K562 (cell line): Measurements from ENCODE around the gene TP63. TPM values are rescaled to one million over a fixed set of nuclear protein-coding genes. Genes with fewer than 3 reads are reported as not detected.

Source experiments
- ATAC-seq: fragments of 200-7000 bp; cut with Tn5 transposase; 3 replicates; pipeline ENCODE4 v1.9.1; 2020; ENCODE audit warnings: moderate library complexity
- BruUV-seq: library from RNA; stranded (reverse); fragments of 400-500 nt; replicated peaks from 2 replicates; lab custom pipeline; 2021; lab: Mats Ljungman, UMichigan
- CTCF ChIA-PET: fragments of 300-600 bp; formaldehyde crosslinking; extraction: SDS; loops from one replicate; lab custom pipeline; 2021; ENCODE audit warnings: low intra/inter-chr PET ratio; lab: Yijun Ruan, JAX
- POLR2A ChIA-PET: fragments of 300-600, 350-650 bp; sonication (Branson Sonifier 250); formaldehyde crosslinking; extraction: SDS; loops from one replicate; lab custom pipeline; 2021; ENCODE audit warnings: antibody characterized with exemption, inconsistent platforms; lab: Yijun Ruan, JAX
- DNase-seq, 4 experiments: peaks; one replicate each; pipeline versions ENCODE4 v3.0.0 to v3.0.0-alpha.2; 2011 to 2018; ENCODE audit warnings: low spot score in 3 of 4, mixed read lengths in 3 of 4; ENCODE audit errors: extremely low read depth in 1 of 4
- FAIRE-seq: peaks from 2 replicates; lab custom pipeline; 2011; peaks lifted over from hg19 to GRCh38; lab: Jason Lieb, UNC
- H2AFZ ChIP-seq: 2 replicates; pipeline ENCODE4 v1.6.0; 2011; ENCODE audit warnings: low read depth, low read length, control low read depth, inconsistent platforms
- H3K27ac ChIP-seq: fragments of 200-600 bp; 3 replicates; pipeline ENCODE4 v1.8.0; 2011; ENCODE audit warnings: low read depth, mild to moderate bottlenecking, control low read depth, inconsistent platforms, low read length, moderate library complexity, mixed read lengths; ENCODE audit errors: extremely low read depth
- H3K27me3 ChIP-seq, 2 experiments: fragments of 300-600 bp in 1 of 2; 2 replicates in 1 of 2; 3 replicates in 1 of 2; pipeline versions ENCODE4 v1.6.0 to v1.8.0; 2011; ENCODE audit warnings: inconsistent platforms in 2 of 2, low read length in 2 of 2, mild to moderate bottlenecking in 1 of 2, mixed read lengths in 1 of 2, moderate library complexity in 1 of 2; ENCODE audit not compliant: control insufficient read depth in 2 of 2, insufficient read depth in 2 of 2
- H3K36me3 ChIP-seq: fragments of 300-600 bp; 3 replicates; pipeline ENCODE4 v1.8.0; 2011; ENCODE audit warnings: mild to moderate bottlenecking, low read length, inconsistent platforms; ENCODE audit not compliant: control insufficient read depth, insufficient read depth
- H3K4me1 ChIP-seq, 2 experiments: fragments of 200-600 bp in 1 of 2; replicated peaks in 1 of 2; 2 replicates in 1 of 2; 3 replicates in 1 of 2; pipeline versions ENCODE4 v1.5.1 to v1.8.0; 2011; ENCODE audit warnings: inconsistent platforms in 2 of 2, low read length in 2 of 2, mild to moderate bottlenecking in 1 of 2, mixed read lengths in 1 of 2, moderate library complexity in 1 of 2; ENCODE audit not compliant: control insufficient read depth in 2 of 2, insufficient read depth in 2 of 2
- H3K4me2 ChIP-seq: 2 replicates; pipeline ENCODE4 v1.6.1; 2011; ENCODE audit warnings: low read length, control low read depth, inconsistent platforms, mixed read lengths; ENCODE audit not compliant: insufficient read depth
- H3K4me3 ChIP-seq: fragments of 200-600 bp; sonication (generic), shearing (Covaris generic); 2 replicates; pipeline ENCODE4 v1.5.1; 2016; ENCODE audit warnings: control low read depth, inconsistent platforms
- H3K79me2 ChIP-seq: fragments of 200-600 bp; 3 replicates; pipeline ENCODE4 v1.8.0; 2011; ENCODE audit warnings: low read length, inconsistent platforms; ENCODE audit not compliant: control insufficient read depth, insufficient read depth
- H3K9ac ChIP-seq, 2 experiments: 2 replicates each; pipeline versions ENCODE4 v1.6.0 to v1.6.1; 2011; ENCODE audit warnings: low read depth in 2 of 2, low read length in 2 of 2, control low read depth in 1 of 2, inconsistent platforms in 1 of 2, mild to moderate bottlenecking in 1 of 2, mixed read lengths in 1 of 2; ENCODE audit not compliant: insufficient read depth in 1 of 2
- H3K9me1 ChIP-seq: one replicate; pipeline ENCODE4 v1.6.0; 2011; ENCODE audit warnings: inconsistent platforms, mild to moderate bottlenecking, low read length, moderate library complexity; ENCODE audit not compliant: control insufficient read depth, insufficient read depth
- H3K9me3 ChIP-seq: replicated peaks from 2 replicates; pipeline ENCODE4 v1.5.1; 2011; ENCODE audit warnings: low read depth, low read length, inconsistent platforms; ENCODE audit not compliant: control insufficient read depth, insufficient read depth
- H4K20me1 ChIP-seq: replicated peaks from 2 replicates; pipeline ENCODE4 v1.6.1; 2011; ENCODE audit warnings: low read length, inconsistent platforms, mixed read lengths; ENCODE audit not compliant: control insufficient read depth, insufficient read depth
- GATA2 ChIP-seq: sonication (generic); formaldehyde crosslinking; IDR thresholded peaks from 2 replicates; pipeline ENCODE4 v1.4.0; 2020; ENCODE audit warnings: mild to moderate bottlenecking, missing genetic modification reagents
- HLTF ChIP-seq: fragments of 450-650 bp; IDR thresholded peaks from 2 replicates; pipeline ENCODE4 v1.6.1; 2016
- RBM17 ChIP-seq: fragments of 200-400 bp; formaldehyde crosslinking; IDR thresholded peaks from 2 replicates; pipeline ENCODE4 v1.6.1; 2017; ENCODE audit warnings: low read depth, mild to moderate bottlenecking, low read length, borderline replicate concordance
- RBM25 ChIP-seq: fragments of 200-400 bp; formaldehyde crosslinking; IDR thresholded peaks from 2 replicates; pipeline ENCODE4 v1.6.1; 2018; ENCODE audit warnings: low read length, low read depth, moderate library complexity; ENCODE audit not compliant: severe bottlenecking
- SMAD1 ChIP-seq: fragments of 150-350 bp; IDR thresholded peaks from 2 replicates; pipeline ENCODE4 v1.6.1; 2014; ENCODE audit warnings: low read length, low read depth; ENCODE audit not compliant: partially characterized antibody
- SMARCA4 ChIP-seq: fragments of 450-650 bp; IDR thresholded peaks from 2 replicates; pipeline ENCODE4 v1.6.1; 2016
- TCF3 ChIP-seq: sonication (generic); formaldehyde crosslinking; IDR thresholded peaks from 2 replicates; pipeline ENCODE4 v1.4.0; 2020; ENCODE audit warnings: mild to moderate bottlenecking, missing genetic modification reagents
- U2AF1 ChIP-seq: fragments of 200-400 bp; formaldehyde crosslinking; optimal IDR thresholded peaks from 2 replicates; pipeline ENCODE3; 2017; ENCODE audit warnings: mild to moderate bottlenecking, low read depth, low read length, moderate library complexity
- ZBTB26 ChIP-seq: fragments of 450-650 bp; formaldehyde crosslinking; IDR thresholded peaks from 2 replicates; pipeline ENCODE4 v1.4.0; 2022; ENCODE audit warnings: missing genetic modification characterization
- ZC3H8 ChIP-seq: fragments of 450-650 bp; IDR thresholded peaks from 2 replicates; pipeline ENCODE4 v1.6.1; 2017
- ZNF384 ChIP-seq: IDR thresholded peaks from 2 replicates; pipeline ENCODE4 v1.6.1; 2012; ENCODE audit warnings: low read depth, low read length, improper control_type of control experiment
- ZNF395 ChIP-seq: fragments of 200-800 bp; sonication (Bioruptor generic); IDR thresholded peaks from 2 replicates; pipeline ENCODE4 v1.6.1; 2017; ENCODE audit warnings: missing genetic modification characterization, missing compliant biosample characterization
- WGBS: fragments of 100-300 bp; shearing (Covaris generic); methylation state at CpG from one replicate; pipeline ENCODE4 v1.1.6; 2016; ENCODE audit warnings: low coverage, mixed read lengths; ENCODE audit not compliant: insufficient coverage; ENCODE audit errors: missing lambda C conversion rate; 5-methylcytosine and 5-hydroxymethylcytosine counted together
- in situ Hi-C: fragments of 300-500 bp; cut with MboI; formaldehyde crosslinking; loops from 4 replicates; pipeline ENCODE4 v1.15.0; 2018; ENCODE audit warnings: inconsistent platforms, mixed read lengths
- intact Hi-C: fragments of 100-400 bp; cut with micrococcal nuclease; formaldehyde crosslinking; loops from 2 replicates; pipeline ENCODE4 v1.14.2; 2022
- polyA plus RNA-seq, 8 experiments: library from polyadenylated mRNA; depleted of rRNA in 4 of 8; stranded (reverse) in 5 of 8; unstranded in 3 of 8; fragments of >200 nt; fragmentation: Nextera tagmentation in 2 of 8; fragmentation: Illumina TruSeq in 1 of 8; extraction: Ambion mirVana in 2 of 8; extraction: Trizol in 1 of 8; gene quantifications; 2 replicates each; pipeline versions ENCODE4 v1.2.1 to v1.2.3, GENCODE V29; 2011 to 2014; ENCODE audit warnings: inconsistent platforms in 1 of 8, missing spikeins in 1 of 8
- total RNA-seq, 7 experiments: library from RNA; depleted of rRNA in 6 of 7; stranded (reverse); fragments of >200 nt in 6 of 7; fragmentation: Illumina TruSeq in 2 of 7; extraction: Trizol in 2 of 7; gene quantifications; 2 replicates each; pipeline versions ENCODE4 v1.2.1 to v1.2.3, GENCODE V29; 2011 to 2021; ENCODE audit warnings: low replicate concordance in 1 of 7
- TF ChIP-seq, protein P1 (sequence below), 2 experiments: fragments of 450-650 bp in 1 of 2; sonication (generic) in 1 of 2; formaldehyde crosslinking in 1 of 2; IDR thresholded peaks in 1 of 2; conservative IDR thresholded peaks in 1 of 2; 2 replicates each; pipeline versions ENCODE4 v1.6.1 to v1.8.1; 2016 to 2023; ENCODE audit warnings: mild to moderate bottlenecking in 2 of 2, moderate library complexity in 2 of 2, inconsistent platforms in 1 of 2, missing genetic modification reagents in 1 of 2

Gene TP63
- total and polyA plus RNA-seq, 9 of the 15 experiments (the other 6 are each of a cell fraction or from before 2014, with no cell fraction given): 0.32 to 1.4 (median 0.50) TPM

GRCh38 chr3:189812806-189813465 lies 181.7 kb downstream of the TP63 start (continued):
- TF ChIP-seq ZBTB26 (CRISPR knock-in tag) (no peak), ZNF384 (no peak), RBM25 (no peak), ZC3H8 (no peak), RBM17 (no peak), GATA2 (CRISPR knock-in tag) (no peak), U2AF1 (no peak)

DNA sequence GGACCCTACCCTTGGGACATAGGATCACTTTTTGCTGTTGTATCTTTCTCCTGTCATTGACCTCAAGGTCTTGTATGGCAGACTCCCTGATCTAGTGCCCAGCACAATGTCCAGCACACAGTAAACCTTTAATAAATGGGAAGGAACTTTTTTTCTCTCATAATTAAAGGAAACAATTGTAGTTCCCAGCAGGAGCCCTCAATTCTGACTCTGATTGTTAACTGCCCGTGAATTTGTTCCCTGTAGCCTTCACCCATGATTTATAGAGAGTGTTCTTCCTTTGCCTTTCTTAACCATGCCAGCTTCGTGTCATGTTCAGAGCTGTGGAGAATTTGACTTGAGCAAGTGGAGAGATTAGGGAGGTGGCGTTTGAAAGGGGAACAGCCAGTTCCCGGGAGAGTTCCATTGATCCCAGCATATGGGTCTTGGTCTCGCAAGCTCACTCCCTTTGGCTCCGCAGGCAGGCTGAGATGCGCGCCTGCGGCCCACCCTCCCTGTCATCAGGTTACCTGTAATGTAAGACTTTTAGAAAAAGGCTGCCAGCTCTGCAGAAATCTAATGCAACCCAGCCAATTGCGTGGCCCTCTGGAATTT lies 182.6 kb downstream of the TP63 start:
- no peak overlapping the region for H3K4me3 ChIP-seq
- H4K20me1 ChIP-seq: no peaks in the 10 kb centered on the region
- H3K36me3 ChIP-seq: no peaks in the 10 kb centered on the region
- H3K27ac ChIP-seq: no peak overlapping the region
- H3K9me1 ChIP-seq: no peaks in the 10 kb centered on the region
- H3K4me1 ChIP-seq: no peaks in the 10 kb centered on the region
- ATAC-seq: no peak
- ChIA-PET POLR2A (no interaction called here), CTCF (no interaction called here)
- no peak overlapping the region for H3K9ac ChIP-seq
- WGBS: under 1% methylated on average over 10 of the region's 10 CpGs
- no peaks in the 10 kb centered on the region for H3K9me3 ChIP-seq
- H3K79me2 ChIP-seq: no peaks in the 10 kb centered on the region
- H2AFZ ChIP-seq: no peak overlapping the region
- intact Hi-C loops (no loop called here), in situ Hi-C loops (no loop called here)
- FAIRE-seq: no peak
- no peak overlapping the region for H3K4me2 ChIP-seq
- BruUV-seq: no TSS peak
- no peaks in the 10 kb centered on the region for H3K27me3 ChIP-seq
- no peak for DNase-seq
- no peak for TF ChIP-seq SMARCA4
- TF ChIP-seq SMAD1: no peak
- no peak for TF ChIP-seq TCF3 (CRISPR knock-in tag)
- TF ChIP-seq, protein P1, sequence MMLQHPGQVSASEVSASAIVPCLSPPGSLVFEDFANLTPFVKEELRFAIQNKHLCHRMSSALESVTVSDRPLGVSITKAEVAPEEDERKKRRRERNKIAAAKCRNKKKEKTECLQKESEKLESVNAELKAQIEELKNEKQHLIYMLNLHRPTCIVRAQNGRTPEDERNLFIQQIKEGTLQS (IDR thresholded peaks at IDR 0.05): no peak
- TF ChIP-seq, protein P1 (CRISPR knock-in tag; conservative IDR thresholded peaks at IDR 0.05): no peak
- TF ChIP-seq ZNF395 (CRISPR knock-in tag): no peak
- no peak for TF ChIP-seq HLTF
